Occipital lobe (tissue), 2 donors: ENCODE measurements around the gene TMEM50A. TPM values are rescaled to one million over a fixed set of nuclear protein-coding genes. Genes with fewer than 3 reads are reported as not detected.
"Not testable (repeated sequence)": the region's sequence is repeated elsewhere in the genome, so short reads cannot be mapped to it uniquely, and the experiment has no call there.

ENCODE experiments used
- DNase-seq: peaks from one replicate; lab custom pipeline; 2025; lab: John Stamatoyannopoulos, UW
- total RNA-seq: library from RNA; depleted of rRNA; stranded (reverse); fragments of >200 nt; gene quantifications from one replicate; pipeline ENCODE4 v1.2.3, GENCODE V29; 2014

Gene TMEM50A
- total RNA-seq, 1 donor from 2014 or later = 158 TPM

DNA sequence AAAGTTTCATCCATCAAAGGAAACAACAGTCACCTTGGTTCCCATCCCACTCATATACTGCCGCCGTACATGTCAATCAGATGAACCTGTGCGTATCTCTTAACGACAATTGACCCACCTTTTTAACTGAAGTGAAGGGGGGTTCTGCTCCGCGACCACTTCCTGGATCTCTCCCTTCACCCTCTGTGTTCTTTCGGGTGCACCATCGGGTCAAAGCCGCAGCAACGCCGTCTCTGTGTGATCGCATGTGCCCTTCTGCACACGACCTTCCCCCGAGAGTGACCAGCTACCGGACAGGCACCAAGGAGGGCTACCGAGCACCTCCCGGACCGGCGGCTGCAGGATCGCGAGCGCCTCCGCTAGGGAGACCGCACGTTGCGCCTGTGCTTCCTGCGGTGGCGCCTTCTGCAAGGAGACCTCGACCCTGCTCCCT lies 1.2 kb upstream of the TMEM50A start:
- DNase-seq = not testable (repeated sequence)

DNA sequence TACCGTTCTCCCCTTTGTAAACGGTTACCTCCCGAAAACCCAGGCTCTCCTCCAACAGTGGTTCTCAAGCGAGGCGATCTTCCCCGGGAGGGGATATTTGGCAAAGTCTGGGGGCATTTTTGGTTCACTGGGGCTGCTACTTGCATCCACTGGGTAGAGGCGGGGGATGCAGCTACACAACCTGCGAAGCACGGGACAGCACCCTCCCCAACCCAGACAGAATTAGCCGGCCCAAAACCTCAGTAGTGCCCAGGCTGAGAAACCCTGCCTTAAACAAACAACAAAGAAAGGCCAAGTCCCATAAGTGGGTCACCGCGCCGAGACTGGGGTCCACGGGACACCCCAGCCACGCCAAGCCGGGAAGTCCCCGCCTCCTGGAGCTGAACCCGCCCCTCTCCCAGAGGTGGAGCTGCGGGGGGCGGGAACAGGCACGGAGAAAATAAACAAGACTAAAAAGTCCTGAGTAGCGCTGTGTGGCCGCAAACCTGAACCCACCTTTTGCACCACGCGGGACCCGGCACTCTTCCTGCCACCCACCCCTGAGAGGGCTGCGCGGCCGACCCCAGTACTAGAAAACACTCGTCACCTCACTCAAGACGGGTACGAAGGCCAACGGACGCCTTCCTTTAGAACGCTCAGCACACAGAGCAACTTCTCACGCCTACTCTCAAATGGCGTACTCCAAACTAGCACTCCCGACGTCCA lies 499 bp upstream of the TMEM50A start:
- not testable (repeated sequence) for DNase-seq

DNA sequence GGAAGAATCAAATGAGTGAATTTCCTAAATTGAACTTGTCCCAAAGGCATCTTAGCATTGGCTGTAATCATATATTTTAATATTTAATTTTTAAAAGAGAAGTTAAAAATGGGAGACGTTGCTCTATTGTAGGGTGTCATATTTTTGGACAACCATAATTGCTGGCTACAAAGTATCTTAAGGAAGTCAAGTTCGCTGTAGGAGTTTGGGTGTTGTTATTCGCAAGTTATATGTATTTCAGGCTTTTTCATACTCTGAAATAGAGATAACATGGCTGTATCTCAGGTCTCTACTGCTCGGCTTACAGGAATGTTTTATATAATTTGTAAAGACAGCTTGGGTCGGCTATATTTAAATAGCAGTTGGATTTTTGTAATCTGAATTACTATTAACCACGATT lies 852 bp downstream of the TMEM50A start:
- no peak for DNase-seq

GRCh38 chr1:25341746-25342145 lies 3.6 kb downstream of the TMEM50A start:
- DNase-seq = no peak

DNA sequence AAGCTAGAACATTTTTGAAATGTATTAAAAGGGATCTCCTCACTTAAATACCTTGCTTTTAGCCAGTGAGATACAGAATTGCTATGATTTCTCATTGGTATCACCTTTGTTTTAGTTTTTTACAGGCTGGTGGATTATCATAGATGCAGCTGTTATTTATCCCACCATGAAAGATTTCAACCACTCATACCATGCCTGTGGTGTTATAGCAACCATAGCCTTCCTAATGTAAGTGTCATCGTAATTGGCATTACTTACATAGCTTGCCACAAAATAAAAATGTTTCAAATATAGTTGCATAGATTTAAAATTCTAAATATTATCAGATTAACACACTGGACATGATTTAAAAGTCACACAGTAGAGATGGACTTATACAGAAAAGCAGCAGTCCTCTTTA lies 4.7 kb downstream of the TMEM50A start:
- DNase-seq = no peak

- no peak for DNase-seq
Observed at GRCh38 chr1:25343872-25344271, 5.7 kb downstream of the TMEM50A start.

GRCh38 chr1:25347556-25347955 lies 9.4 kb downstream of the TMEM50A start:
- DNase-seq = no peak

GRCh38 chr1:25349606-25350005 lies 11.5 kb downstream of the TMEM50A start:
- no peak for DNase-seq

GRCh38 chr1:25355841-25356395 lies 17.8 kb downstream of the TMEM50A start:
- DNase-seq = no peak

- no peak for DNase-seq
Observed at GRCh38 chr1:25356441-25356840, 18.3 kb downstream of the TMEM50A start.

DNA sequence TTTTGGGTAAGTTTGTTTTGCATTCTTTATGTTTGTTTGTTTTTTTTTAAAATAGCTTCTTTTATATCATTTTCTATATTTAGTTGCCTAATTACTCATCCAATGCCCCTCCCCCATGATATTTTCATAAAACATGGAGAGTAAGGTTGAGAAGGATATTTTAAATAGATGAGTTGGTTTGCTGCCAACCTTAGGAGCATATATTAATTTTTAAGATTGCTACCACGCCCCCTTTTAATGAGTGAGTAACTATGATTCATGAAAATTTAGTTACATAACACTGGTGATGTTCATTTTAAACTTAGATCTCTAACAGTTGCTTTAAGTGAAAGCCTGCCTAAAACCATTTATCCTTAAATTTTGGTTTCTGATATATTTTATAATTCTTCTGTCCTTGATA lies 18.7 kb downstream of the TMEM50A start:
- no peak for DNase-seq

DNA sequence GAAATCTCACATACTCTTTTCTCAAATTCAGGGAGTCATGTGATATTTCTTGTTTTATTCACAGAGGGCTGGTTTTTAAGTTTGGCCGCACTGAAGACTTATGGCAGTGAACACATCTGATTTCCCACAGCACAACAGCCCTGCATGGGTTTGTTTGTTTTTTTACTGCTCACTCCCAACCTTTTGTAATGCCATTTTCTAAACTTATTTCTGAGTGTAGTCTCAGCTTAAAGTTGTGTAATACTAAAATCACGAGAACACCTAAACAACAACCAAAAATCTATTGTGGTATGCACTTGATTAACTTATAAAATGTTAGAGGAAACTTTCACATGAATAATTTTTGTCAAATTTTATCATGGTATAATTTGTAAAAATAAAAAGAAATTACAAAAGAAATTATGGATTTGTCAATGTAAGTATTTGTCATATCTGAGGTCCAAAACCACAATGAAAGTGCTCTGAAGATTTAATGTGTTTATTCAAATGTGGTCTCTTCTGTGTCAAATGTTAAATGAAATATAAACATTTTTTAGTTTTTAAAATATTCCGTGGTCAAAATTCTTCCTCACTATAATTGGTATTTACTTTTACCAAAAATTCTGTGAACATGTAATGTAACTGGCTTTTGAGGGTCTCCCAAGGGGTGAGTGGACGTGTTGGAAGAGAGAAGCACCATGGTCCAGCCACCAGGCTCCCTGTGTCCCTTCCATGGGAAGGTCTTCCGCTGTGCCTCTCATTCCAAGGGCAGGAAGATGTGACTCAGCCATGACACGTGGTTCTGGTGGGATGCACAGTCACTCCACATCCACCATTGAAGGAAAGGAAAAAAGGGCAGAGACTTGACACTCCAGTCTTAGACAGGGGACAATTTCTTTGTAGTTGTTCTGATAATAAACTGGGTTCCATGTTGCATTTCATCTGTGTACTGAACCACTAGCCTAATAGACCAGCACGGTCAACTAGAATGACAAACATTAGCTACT lies 22.8 kb downstream of the TMEM50A start:
- no peak for DNase-seq

- no peak for DNase-seq
Observed at GRCh38 chr1:25361901-25362300, 23.8 kb downstream of the TMEM50A start.

GRCh38 chr1:25362634-25363559 lies 24.8 kb downstream of the TMEM50A start:
- not testable (repeated sequence) for DNase-seq

GRCh38 chr1:25369241-25369640 lies 31.1 kb downstream of the TMEM50A start:
- no peak for DNase-seq

DNA sequence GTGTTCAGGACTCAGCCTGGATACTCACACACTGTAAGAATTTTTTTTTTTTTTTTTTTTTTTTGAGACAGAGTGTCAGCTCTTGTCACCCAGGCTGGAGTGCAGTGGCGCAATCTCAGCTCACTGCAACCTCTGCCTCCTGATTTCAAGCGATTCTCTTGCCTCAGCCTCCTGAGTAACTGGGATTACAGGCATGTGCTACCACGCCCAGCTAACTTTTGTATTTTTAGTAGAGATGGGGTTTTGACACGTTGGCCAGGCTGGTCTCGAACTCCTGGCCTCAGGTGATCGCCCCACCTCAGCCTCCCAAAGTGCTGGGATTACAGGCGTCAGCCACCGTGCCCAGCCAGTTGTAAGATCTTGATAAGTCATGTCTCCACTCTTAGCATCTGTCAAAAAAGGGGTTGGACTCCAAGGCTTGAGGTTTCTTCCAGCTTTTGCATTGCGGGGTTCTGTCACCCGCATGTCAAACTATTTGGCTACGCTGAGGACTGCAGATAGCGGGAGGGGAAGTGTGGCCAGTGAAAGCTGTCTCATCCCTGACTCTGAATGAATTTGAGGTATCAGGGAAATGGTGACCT lies 31.6 kb downstream of the TMEM50A start:
- not testable (repeated sequence) for DNase-seq

DNA sequence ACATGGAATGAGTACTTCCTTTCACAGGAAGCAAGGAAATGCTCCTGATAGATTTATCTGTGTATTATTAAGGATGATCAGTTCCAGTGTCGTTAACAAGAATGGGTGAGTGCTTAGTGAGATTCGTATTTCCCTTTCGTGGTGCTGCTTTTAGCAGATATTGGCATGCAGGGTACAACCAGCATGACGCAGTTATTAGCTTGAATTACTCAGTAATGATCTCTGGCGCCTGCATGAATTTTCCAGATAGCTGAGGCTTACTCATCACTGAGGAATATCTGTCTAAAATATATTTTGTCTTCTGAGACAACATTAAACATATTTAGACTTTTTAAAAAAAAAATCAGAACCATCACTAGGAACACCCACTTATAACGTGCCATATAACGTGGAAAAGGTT lies 33.6 kb downstream of the TMEM50A start:
- not testable (repeated sequence) for DNase-seq

GRCh38 chr1:25378367-25378766 lies 40.2 kb downstream of the TMEM50A start:
- not testable (repeated sequence) for DNase-seq

GRCh38 chr1:25382543-25382942 lies 44.4 kb downstream of the TMEM50A start:
- DNase-seq = not testable (repeated sequence)

DNA sequence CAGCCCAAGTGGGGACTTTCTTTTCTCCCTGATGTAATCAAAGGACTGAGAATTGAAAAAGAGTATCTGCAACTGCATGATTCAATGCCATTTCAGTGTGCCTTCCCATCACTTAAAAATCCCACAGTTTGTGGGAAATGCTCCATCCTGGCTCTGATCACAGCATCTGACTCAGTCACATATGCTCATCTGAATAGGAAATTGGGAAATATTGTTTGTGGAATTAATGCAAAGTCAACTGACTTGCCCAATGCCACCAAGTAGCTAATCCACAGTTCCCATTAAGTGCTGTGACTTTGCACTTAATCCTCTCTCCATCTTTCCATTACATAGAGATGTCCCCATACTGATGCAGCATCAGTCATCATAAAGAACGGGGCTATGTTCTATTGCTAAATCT lies 45.0 kb downstream of the TMEM50A start:
- DNase-seq = not testable (repeated sequence)

GRCh38 chr1:25383875-25384274 lies 45.7 kb downstream of the TMEM50A start:
- DNase-seq = not testable (repeated sequence)
